ENCODE data around the gene BICC1. TPM values are rescaled to one million over a fixed set of nuclear protein-coding genes. Genes with fewer than 3 reads are reported as not detected.

The BICC1 gene
- total and polyA plus RNA-seq, 2 donors (not counting 1 experiment from before 2014, with no cell fraction given) = not detected

GRCh38 chr10:58842860-58843376 lies 330.2 kb downstream of the BICC1 start:
- Mint-ChIP-seq H3K27me3 (no peaks in the 10 kb centered on the region), H3K4me3 (no peak overlapping the region), H3K4me1 (no peaks in the 10 kb centered on the region), H3K27ac (no peak overlapping the region), H3K9me3 (ENCODE audit: insufficient read depth) (peaks cover 2% of the 10 kb centered on the region)
- H3K4me1 ChIP-seq (ENCODE audit: control insufficient read depth in 2 of 2, insufficient read depth in 2 of 2, low read length in 2 of 2) = no peaks in the 10 kb centered on the region
- H3K36me3 ChIP-seq (replicated peaks in 1 of 2; ENCODE audit: control extremely low read depth in 1 of 2, control insufficient read depth in 1 of 2, extremely low read depth in 1 of 2, insufficient read depth in 2 of 2, low read length in 1 of 2) = no peaks in the 10 kb centered on the region
- no peaks in the 10 kb centered on the region for H3K27me3 ChIP-seq (replicated peaks in 1 of 4; ENCODE audit: control extremely low read depth in 1 of 4, control insufficient read depth in 3 of 4, insufficient read depth in 4 of 4, low read length in 3 of 4)
- no peak overlapping the region for H2AFZ ChIP-seq (ENCODE audit: insufficient read depth, low read depth, low read length, poor library complexity, severe bottlenecking)
- H3K27ac ChIP-seq (ENCODE audit: low read length in 2 of 2) = no peak overlapping the region
- 90% methylated on average over 2 of the region's 4 CpGs for WGBS (ENCODE audit: insufficient coverage)
- CTCF ChIA-PET = no interaction called here
- no peaks in the 10 kb centered on the region for H3K9me3 ChIP-seq (ENCODE audit: control extremely low read depth in 1 of 3, control insufficient read depth in 2 of 3, insufficient read depth in 1 of 3, low read length in 2 of 3)
- no peak overlapping the region for H3K4me3 ChIP-seq (ENCODE audit: control extremely low read depth in 1 of 5, extremely low read depth in 1 of 5, insufficient read depth in 1 of 5, low read depth in 2 of 5, low read length in 4 of 5)
- no peaks in the 10 kb centered on the region for H3K79me2 ChIP-seq (ENCODE audit: control insufficient read depth, insufficient read depth, low read length)
- ATAC-seq (ENCODE audit: low read depth) (no peak), DNase-seq (no peak)
- intact Hi-C loops (cut with micrococcal nuclease) = no loop called here
- no peaks in the 10 kb centered on the region for H4K20me1 ChIP-seq (ENCODE audit: control insufficient read depth, insufficient read depth, low read length, poor library complexity, severe bottlenecking)
- H3K4me2 ChIP-seq (replicated peaks; ENCODE audit: low read depth, low read length, poor library complexity, severe bottlenecking) = no peak overlapping the region
- H3K9ac ChIP-seq (ENCODE audit: low read length) = no peak overlapping the region
- TF ChIP-seq, protein P1, sequence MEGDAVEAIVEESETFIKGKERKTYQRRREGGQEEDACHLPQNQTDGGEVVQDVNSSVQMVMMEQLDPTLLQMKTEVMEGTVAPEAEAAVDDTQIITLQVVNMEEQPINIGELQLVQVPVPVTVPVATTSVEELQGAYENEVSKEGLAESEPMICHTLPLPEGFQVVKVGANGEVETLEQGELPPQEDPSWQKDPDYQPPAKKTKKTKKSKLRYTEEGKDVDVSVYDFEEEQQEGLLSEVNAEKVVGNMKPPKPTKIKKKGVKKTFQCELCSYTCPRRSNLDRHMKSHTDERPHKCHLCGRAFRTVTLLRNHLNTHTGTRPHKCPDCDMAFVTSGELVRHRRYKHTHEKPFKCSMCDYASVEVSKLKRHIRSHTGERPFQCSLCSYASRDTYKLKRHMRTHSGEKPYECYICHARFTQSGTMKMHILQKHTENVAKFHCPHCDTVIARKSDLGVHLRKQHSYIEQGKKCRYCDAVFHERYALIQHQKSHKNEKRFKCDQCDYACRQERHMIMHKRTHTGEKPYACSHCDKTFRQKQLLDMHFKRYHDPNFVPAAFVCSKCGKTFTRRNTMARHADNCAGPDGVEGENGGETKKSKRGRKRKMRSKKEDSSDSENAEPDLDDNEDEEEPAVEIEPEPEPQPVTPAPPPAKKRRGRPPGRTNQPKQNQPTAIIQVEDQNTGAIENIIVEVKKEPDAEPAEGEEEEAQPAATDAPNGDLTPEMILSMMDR (IDR thresholded peaks at IDR 0.05) = no peak
- TF ChIP-seq EZH2 (IDR thresholded peaks at IDR 0.05; ENCODE audit: borderline replicate concordance, insufficient read depth, low read depth, low read length, poor library complexity, severe bottlenecking) = no peak
- POLR2A ChIA-PET = no interaction called here

DNA sequence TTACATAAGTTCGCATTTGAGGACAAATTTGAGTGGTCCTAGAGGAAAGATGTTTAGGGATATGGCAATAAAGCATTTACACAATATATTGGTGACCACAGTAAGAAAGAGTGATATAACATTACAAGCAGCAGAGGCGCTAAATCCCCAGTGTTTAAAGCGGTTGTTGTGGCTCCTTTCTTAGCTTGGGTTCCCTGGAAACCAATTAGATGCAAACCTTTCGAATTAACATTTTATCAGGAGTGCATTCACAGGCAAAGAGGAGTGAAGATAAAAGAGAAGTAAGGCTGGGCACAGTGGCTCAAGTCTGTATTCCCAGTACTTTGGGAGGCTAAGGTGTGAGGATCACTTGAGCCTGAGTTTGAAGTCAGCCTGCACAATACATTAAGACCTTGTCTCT lies 331.1 kb downstream of the BICC1 start:
- intact Hi-C loops (cut with micrococcal nuclease) = no loop called here
- H3K4me3 ChIP-seq (ENCODE audit: control extremely low read depth in 1 of 5, extremely low read depth in 1 of 5, insufficient read depth in 1 of 5, low read depth in 2 of 5, low read length in 4 of 5) = no peak overlapping the region
- H3K27me3 ChIP-seq (replicated peaks in 1 of 4; ENCODE audit: control extremely low read depth in 1 of 4, control insufficient read depth in 3 of 4, insufficient read depth in 4 of 4, low read length in 3 of 4) = no peaks in the 10 kb centered on the region
- peaks cover 2% of the 10 kb centered on the region for H3K9me3 Mint-ChIP-seq (ENCODE audit: insufficient read depth)
- no peak overlapping the region for H3K4me2 ChIP-seq (replicated peaks; ENCODE audit: low read depth, low read length, poor library complexity, severe bottlenecking)
- H3K27ac ChIP-seq (ENCODE audit: low read length in 2 of 2) = no peak overlapping the region
- H3K4me1 Mint-ChIP-seq = no peaks in the 10 kb centered on the region
- H3K9me3 ChIP-seq (ENCODE audit: control extremely low read depth in 1 of 3, control insufficient read depth in 2 of 3, insufficient read depth in 1 of 3, low read length in 2 of 3) = no peaks in the 10 kb centered on the region
- H3K27ac Mint-ChIP-seq = no peak overlapping the region
- H3K79me2 ChIP-seq (ENCODE audit: control insufficient read depth, insufficient read depth, low read length) = no peaks in the 10 kb centered on the region
- ChIA-PET CTCF (no interaction called here), POLR2A (no interaction called here)
- WGBS (ENCODE audit: insufficient coverage) = no CpG with 5 or more reads among the region's 4 CpGs
- DNase-seq (no peak), ATAC-seq (ENCODE audit: low read depth) (no peak)
- H3K9ac ChIP-seq (ENCODE audit: low read length) = no peak overlapping the region
- TF ChIP-seq EZH2 (IDR thresholded peaks at IDR 0.05; ENCODE audit: borderline replicate concordance, insufficient read depth, low read depth, low read length, poor library complexity, severe bottlenecking) = no peak
- TF ChIP-seq, protein P1 (IDR thresholded peaks at IDR 0.05) = no peak
- no peaks in the 10 kb centered on the region for H3K27me3 Mint-ChIP-seq
- H3K4me1 ChIP-seq (ENCODE audit: control insufficient read depth in 2 of 2, insufficient read depth in 2 of 2, low read length in 2 of 2) = no peaks in the 10 kb centered on the region
- H2AFZ ChIP-seq (ENCODE audit: insufficient read depth, low read depth, low read length, poor library complexity, severe bottlenecking) = no peak overlapping the region
- H3K36me3 ChIP-seq (replicated peaks in 1 of 2; ENCODE audit: control extremely low read depth in 1 of 2, control insufficient read depth in 1 of 2, extremely low read depth in 1 of 2, insufficient read depth in 2 of 2, low read length in 1 of 2) = no peaks in the 10 kb centered on the region
- no peak overlapping the region for H3K4me3 Mint-ChIP-seq
- no peaks in the 10 kb centered on the region for H4K20me1 ChIP-seq (ENCODE audit: control insufficient read depth, insufficient read depth, low read length, poor library complexity, severe bottlenecking)

Measured in B cell (primary cell).